Natural killer cell (primary cell): Measurements from ENCODE around the gene ST6GALNAC2. TPM values are rescaled to one million over a fixed set of nuclear protein-coding genes. Genes with fewer than 3 reads are reported as not detected.

Experiments used
- ATAC-seq, 3 donors: fragments of 150-1000 bp in 2 of 3; fragments of 200-7000 bp in 1 of 3; cut with Tn5 transposase; 1 replicate in 1 of 3; 2 replicates in 2 of 3; pipeline ENCODE4 v1.10.0; 2021; ENCODE audit warnings: mild to moderate bottlenecking in 2 of 3, moderate library complexity in 2 of 3
- DNase-seq, 2 donors: peaks; one replicate each; pipeline versions ENCODE4 v3.0.0 to v3.0.0-alpha.2; 2013 to 2021; ENCODE audit warnings: mixed read lengths in 1 of 2
- H3K27ac ChIP-seq: one replicate; pipeline ENCODE4 v1.5.1; 2013; ENCODE audit warnings: mild to moderate bottlenecking, low read length
- H3K27me3 ChIP-seq: one replicate; pipeline ENCODE4 v1.6.1; 2013; ENCODE audit warnings: low read length; ENCODE audit not compliant: control insufficient read depth, insufficient read depth
- H3K36me3 ChIP-seq: one replicate; pipeline ENCODE4 v1.6.1; 2013; ENCODE audit warnings: low read length; ENCODE audit not compliant: control insufficient read depth, insufficient read depth
- H3K4me1 ChIP-seq: one replicate; pipeline ENCODE4 v1.6.1; 2013; ENCODE audit warnings: low read length; ENCODE audit not compliant: control insufficient read depth, insufficient read depth
- H3K4me3 ChIP-seq: one replicate; pipeline ENCODE4 v1.5.1; 2013; ENCODE audit warnings: low read length
- H3K9me3 ChIP-seq: one replicate; pipeline ENCODE4 v1.6.1; 2013; ENCODE audit warnings: low read length; ENCODE audit not compliant: control insufficient read depth, insufficient read depth
- H3K27ac Mint-ChIP-seq, 2 donors: one replicate each; pipeline ENCODE4 v1.8.0; 2022; ENCODE audit warnings: mild to moderate bottlenecking in 2 of 2, mixed read lengths in 2 of 2, moderate library complexity in 1 of 2
- H3K27me3 Mint-ChIP-seq, 2 donors: one replicate each; pipeline ENCODE4 v1.8.0; 2022; ENCODE audit warnings: low read depth in 2 of 2, mixed read lengths in 2 of 2
- H3K36me3 Mint-ChIP-seq: one replicate; pipeline ENCODE4 v1.8.0; 2022; ENCODE audit warnings: mixed read lengths
- H3K4me1 Mint-ChIP-seq, 2 donors: one replicate each; pipeline ENCODE4 v1.8.0; 2022; ENCODE audit warnings: mixed read lengths in 2 of 2
- H3K4me3 Mint-ChIP-seq: one replicate; pipeline ENCODE4 v1.8.0; 2022; ENCODE audit warnings: mild to moderate bottlenecking, moderate library complexity, mixed read lengths
- H3K9me3 Mint-ChIP-seq, 2 donors: one replicate each; pipeline ENCODE4 v1.8.0; 2022; ENCODE audit warnings: mixed read lengths in 2 of 2
- WGBS: methylation state at CpG from one replicate; pipeline ENCODE4 v1.1.7; 2013; ENCODE audit warnings: missing lambda C conversion rate; ENCODE audit not compliant: insufficient coverage; 5-methylcytosine and 5-hydroxymethylcytosine counted together
- intact Hi-C: fragments of 100-400 bp; cut with micrococcal nuclease; formaldehyde crosslinking; loops from one replicate; pipeline ENCODE4 v1.14.2; 2022
- total RNA-seq, 4 donors: library from RNA; stranded (reverse); fragments of 120-200 nt in 1 of 4; gene quantifications; one replicate each; pipeline versions ENCODE4 v1.2.3 to v1.2.4, GENCODE V29; 2013 to 2022
- TF ChIP-seq, protein P1 (sequence below): fragments of 200-600 bp; IDR thresholded peaks from one replicate; pipeline ENCODE4 v1.8.0; 2022; ENCODE audit warnings: antibody characterized with exemption

Gene ST6GALNAC2
- total RNA-seq, 3 donors from 2014 or later (not counting 1 experiment from before 2014, with no cell fraction given): 0.65 TPM; not detected in 2

GRCh38 chr17:76594690-76595089 lies 9.0 kb upstream of the ST6GALNAC2 start:
- H3K9me3 ChIP-seq: no peaks in the 10 kb centered on the region

DNA sequence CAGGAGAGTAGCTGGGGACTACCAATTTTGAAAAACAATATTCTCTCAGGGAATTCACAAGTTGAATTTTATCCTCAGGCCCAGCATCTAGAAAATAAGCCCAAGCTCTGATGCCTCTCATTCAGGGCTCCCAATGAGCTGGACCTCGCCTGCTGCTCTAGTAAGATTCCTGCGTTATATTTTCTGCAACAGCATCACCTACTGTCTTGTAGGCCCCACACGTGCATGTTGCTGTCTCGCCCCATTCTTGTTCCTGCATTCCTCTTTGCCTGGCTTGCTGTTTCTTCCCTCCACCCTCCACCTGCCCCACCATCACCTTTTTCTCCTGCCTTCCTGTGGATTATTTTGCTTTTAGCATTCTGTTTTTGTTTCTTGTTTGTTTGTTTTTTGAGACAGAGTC lies 8.3 kb upstream of the ST6GALNAC2 start:
- Mint-ChIP-seq H3K4me3 (no peak overlapping the region), H3K27ac (no peak overlapping the region), H3K36me3 (peaks cover 6% of the 10 kb centered on the region), H3K4me1 (no peaks in the 10 kb centered on the region), H3K9me3 (no peaks in the 10 kb centered on the region), H3K27me3 (peaks cover 17 to 25% of the 10 kb centered on the region in 2 donors)
- Histone ChIP-seq H3K27ac (no peak overlapping the region), H3K9me3 (no peaks in the 10 kb centered on the region), H3K4me1 (no peaks in the 10 kb centered on the region), H3K36me3 (no peaks in the 10 kb centered on the region), H3K4me3 (no peak overlapping the region), H3K27me3 (no peaks in the 10 kb centered on the region)
- DNase-seq: no peak
- TF ChIP-seq, protein P1, sequence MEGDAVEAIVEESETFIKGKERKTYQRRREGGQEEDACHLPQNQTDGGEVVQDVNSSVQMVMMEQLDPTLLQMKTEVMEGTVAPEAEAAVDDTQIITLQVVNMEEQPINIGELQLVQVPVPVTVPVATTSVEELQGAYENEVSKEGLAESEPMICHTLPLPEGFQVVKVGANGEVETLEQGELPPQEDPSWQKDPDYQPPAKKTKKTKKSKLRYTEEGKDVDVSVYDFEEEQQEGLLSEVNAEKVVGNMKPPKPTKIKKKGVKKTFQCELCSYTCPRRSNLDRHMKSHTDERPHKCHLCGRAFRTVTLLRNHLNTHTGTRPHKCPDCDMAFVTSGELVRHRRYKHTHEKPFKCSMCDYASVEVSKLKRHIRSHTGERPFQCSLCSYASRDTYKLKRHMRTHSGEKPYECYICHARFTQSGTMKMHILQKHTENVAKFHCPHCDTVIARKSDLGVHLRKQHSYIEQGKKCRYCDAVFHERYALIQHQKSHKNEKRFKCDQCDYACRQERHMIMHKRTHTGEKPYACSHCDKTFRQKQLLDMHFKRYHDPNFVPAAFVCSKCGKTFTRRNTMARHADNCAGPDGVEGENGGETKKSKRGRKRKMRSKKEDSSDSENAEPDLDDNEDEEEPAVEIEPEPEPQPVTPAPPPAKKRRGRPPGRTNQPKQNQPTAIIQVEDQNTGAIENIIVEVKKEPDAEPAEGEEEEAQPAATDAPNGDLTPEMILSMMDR: no peak
- WGBS: 91% methylated on average over 4 of the region's 4 CpGs
- ATAC-seq: no peak
- intact Hi-C loops: no loop called here

More at GRCh38 chr17:76594690-76595089, 9.0 kb upstream of the ST6GALNAC2 start:
- DNase-seq (no peak), ATAC-seq (no peak)
- no peak overlapping the region for H3K27ac ChIP-seq
- no peaks in the 10 kb centered on the region for H3K4me1 ChIP-seq
- 95% methylated on average over 3 of the region's 3 CpGs for WGBS
- H3K27me3 Mint-ChIP-seq: peaks cover 11 to 18% of the 10 kb centered on the region in 2 donors
- H3K9me3 Mint-ChIP-seq: no peaks in the 10 kb centered on the region
- no peaks in the 10 kb centered on the region for H3K4me1 Mint-ChIP-seq
- H3K36me3 ChIP-seq: no peaks in the 10 kb centered on the region
- H3K27me3 ChIP-seq: no peaks in the 10 kb centered on the region
- intact Hi-C loops: no loop called here
- H3K4me3 Mint-ChIP-seq: no peak overlapping the region
- no peak overlapping the region for H3K27ac Mint-ChIP-seq
- TF ChIP-seq, protein P1: no peak
- H3K4me3 ChIP-seq: no peak overlapping the region
- H3K36me3 Mint-ChIP-seq: peaks cover under 1% of the 10 kb centered on the region

GRCh38 chr17:76593384-76593826 lies 7.7 kb upstream of the ST6GALNAC2 start:
- ATAC-seq (no peak), DNase-seq (no peak)
- Histone ChIP-seq H3K27me3 (no peaks in the 10 kb centered on the region), H3K9me3 (no peaks in the 10 kb centered on the region), H3K4me1 (no peaks in the 10 kb centered on the region), H3K4me3 (no peak overlapping the region), H3K36me3 (no peaks in the 10 kb centered on the region), H3K27ac (no peak overlapping the region)
- Mint-ChIP-seq H3K27ac (no peak overlapping the region), H3K27me3 (peaks cover 21 to 31% of the 10 kb centered on the region in 2 donors), H3K9me3 (no peaks in the 10 kb centered on the region), H3K4me3 (no peak overlapping the region), H3K36me3 (peaks cover 10% of the 10 kb centered on the region), H3K4me1 (no peaks in the 10 kb centered on the region)
- TF ChIP-seq, protein P1: no peak
- intact Hi-C loops: no loop called here
- WGBS: 94% methylated on average over 8 of the region's 8 CpGs

DNA sequence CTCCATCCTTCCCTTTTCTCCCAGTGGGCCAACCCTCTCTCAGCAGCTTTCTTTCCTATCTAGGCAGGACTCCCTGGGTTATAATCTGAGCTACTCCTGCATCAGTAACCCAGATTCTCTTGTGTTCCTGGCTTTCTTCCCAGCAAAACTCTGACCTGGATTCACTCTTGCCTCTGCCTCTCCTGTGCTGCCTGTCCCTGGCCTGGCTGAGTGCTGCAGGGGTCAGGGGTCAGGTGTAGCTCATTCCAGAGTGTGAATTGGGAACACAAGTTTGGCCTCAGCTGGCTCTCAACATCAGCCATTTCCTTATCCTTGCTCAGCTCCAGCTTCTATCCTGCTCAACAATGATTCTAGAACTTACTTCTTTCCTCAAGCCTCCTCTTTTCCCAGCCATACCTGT lies 2.5 kb upstream of the ST6GALNAC2 start:
- DNase-seq (no peak), ATAC-seq (no peak)
- TF ChIP-seq, protein P1: no peak
- Histone ChIP-seq H3K27ac (no peak overlapping the region), H3K9me3 (no peaks in the 10 kb centered on the region), H3K36me3 (no peaks in the 10 kb centered on the region), H3K4me3 (no peak overlapping the region), H3K4me1 (peaks cover 22% of the 10 kb centered on the region), H3K27me3 (peaks cover 24% of the 10 kb centered on the region)
- Mint-ChIP-seq H3K36me3 (peaks cover 14% of the 10 kb centered on the region), H3K27me3 (peaks cover 37 to 43% of the 10 kb centered on the region in 2 donors), H3K4me1 (peaks cover 4% of the 10 kb centered on the region in 2 donors), H3K27ac (no peak overlapping the region), H3K9me3 (no peaks in the 10 kb centered on the region), H3K4me3 (peak overlapping the region; percentile 35)
- intact Hi-C loops: no loop called here
